Mesenchymal stem cell (in vitro differentiated cells and primary cell): ENCODE measurements around the gene SNRNP40.

Source experiments
- DNase-seq: peaks from one replicate; pipeline ENCODE4 v3.0.0-alpha.2; 2013
- H2AFZ ChIP-seq: one replicate; pipeline ENCODE4 v1.6.1; 2013; ENCODE audit warnings: low read depth, mild to moderate bottlenecking, control low read depth, inconsistent platforms, low read length, moderate library complexity
- H2AK5ac ChIP-seq: 2 replicates; pipeline ENCODE4 v1.6.1; 2013; ENCODE audit warnings: low read length, moderate library complexity, mild to moderate bottlenecking, inconsistent platforms; ENCODE audit not compliant: severe bottlenecking
- H2BK120ac ChIP-seq: one replicate; pipeline ENCODE4 v1.6.1; 2013; ENCODE audit warnings: low read depth, mild to moderate bottlenecking, inconsistent platforms, low read length, moderate library complexity
- H2BK12ac ChIP-seq, 2 experiments: one replicate each; pipeline ENCODE4 v1.6.1; 2013; ENCODE audit warnings: inconsistent platforms in 2 of 2, low read length in 2 of 2, mild to moderate bottlenecking in 2 of 2, moderate library complexity in 2 of 2, control low read depth in 1 of 2
- H2BK15ac ChIP-seq: one replicate; pipeline ENCODE4 v1.6.1; 2013; ENCODE audit warnings: mild to moderate bottlenecking, low read depth, inconsistent platforms; ENCODE audit not compliant: poor library complexity, severe bottlenecking
- H2BK5ac ChIP-seq: 2 replicates; pipeline ENCODE4 v1.6.1; 2013; ENCODE audit warnings: low read depth, mild to moderate bottlenecking, low read length, control low read depth, inconsistent platforms; ENCODE audit not compliant: poor library complexity, severe bottlenecking
- H3K14ac ChIP-seq, 2 experiments: one replicate each; pipeline ENCODE4 v1.6.1; 2013; ENCODE audit warnings: inconsistent platforms in 2 of 2, low read length in 2 of 2, control low read depth in 1 of 2, mild to moderate bottlenecking in 1 of 2, moderate library complexity in 1 of 2
- H3K18ac ChIP-seq, 2 experiments: one replicate each; pipeline ENCODE4 v1.6.1; 2013; ENCODE audit warnings: inconsistent platforms in 2 of 2, low read length in 2 of 2, control low read depth in 1 of 2, low read depth in 1 of 2, mild to moderate bottlenecking in 1 of 2
- H3K23ac ChIP-seq, 2 experiments: one replicate each; pipeline ENCODE4 v1.6.1; 2013; ENCODE audit warnings: inconsistent platforms in 2 of 2, low read length in 2 of 2, mild to moderate bottlenecking in 2 of 2, moderate library complexity in 2 of 2, control low read depth in 1 of 2
- H3K27ac ChIP-seq: 2 replicates; pipeline ENCODE4 v1.5.1; 2013; ENCODE audit warnings: mild to moderate bottlenecking, moderate library complexity, low read length, control low read depth, inconsistent platforms; ENCODE audit not compliant: poor library complexity, severe bottlenecking
- H3K27me3 ChIP-seq, 2 experiments: 2 replicates each; pipeline versions ENCODE4 v1.6.1 to v1.7.0; 2013; ENCODE audit warnings: low read length in 2 of 2, mild to moderate bottlenecking in 2 of 2, moderate library complexity in 2 of 2, control low read depth in 1 of 2, inconsistent platforms in 1 of 2; ENCODE audit not compliant: control insufficient read depth in 1 of 2, insufficient read depth in 1 of 2
- H3K36me3 ChIP-seq, 2 experiments: 2 replicates each; pipeline versions ENCODE4 v1.6.1 to v1.7.0; 2013; ENCODE audit warnings: low read length in 2 of 2, control low read depth in 1 of 2, inconsistent platforms in 1 of 2, low read depth in 1 of 2, mild to moderate bottlenecking in 1 of 2; ENCODE audit not compliant: insufficient read depth in 2 of 2, control insufficient read depth in 1 of 2
- H3K4ac ChIP-seq, 2 experiments: one replicate each; pipeline ENCODE4 v1.6.1; 2013; ENCODE audit warnings: inconsistent platforms in 2 of 2, low read length in 2 of 2, mild to moderate bottlenecking in 2 of 2, moderate library complexity in 2 of 2, control low read depth in 1 of 2, low read depth in 1 of 2
- H3K4me1 ChIP-seq: 2 replicates; pipeline ENCODE4 v1.6.1; 2013; ENCODE audit warnings: low read depth, low read length, control low read depth; ENCODE audit not compliant: control insufficient read depth, insufficient read depth
- H3K4me2 ChIP-seq: 2 replicates; pipeline ENCODE4 v1.6.1; 2013; ENCODE audit warnings: low read length, mild to moderate bottlenecking, inconsistent platforms; ENCODE audit not compliant: poor library complexity, severe bottlenecking
- H3K4me3 ChIP-seq, 2 experiments: 2 replicates each; pipeline versions ENCODE4 v1.5.1 to v1.7.0; 2013; ENCODE audit warnings: low read length in 2 of 2, mild to moderate bottlenecking in 2 of 2, control low read depth in 1 of 2, low read depth in 1 of 2; ENCODE audit not compliant: insufficient read depth in 1 of 2
- H3K79me1 ChIP-seq: replicated peaks from 2 replicates; pipeline ENCODE4 v1.6.1; 2013; ENCODE audit warnings: mild to moderate bottlenecking, control low read depth, low read length, inconsistent platforms; ENCODE audit not compliant: poor library complexity, severe bottlenecking
- H3K9ac ChIP-seq: 2 replicates; pipeline ENCODE4 v1.7.0; 2013; ENCODE audit warnings: mild to moderate bottlenecking, low read length, moderate library complexity
- H3K9me3 ChIP-seq: 2 replicates; pipeline ENCODE4 v1.7.0; 2013; ENCODE audit warnings: mild to moderate bottlenecking, low read length; ENCODE audit not compliant: control insufficient read depth
- H4K8ac ChIP-seq: one replicate; pipeline ENCODE4 v1.6.1; 2013; ENCODE audit warnings: inconsistent platforms, mild to moderate bottlenecking, low read length, moderate library complexity
- H4K91ac ChIP-seq: one replicate; pipeline ENCODE4 v1.6.1; 2013; ENCODE audit warnings: mild to moderate bottlenecking, low read length, inconsistent platforms
- WGBS: methylation state at CpG from one replicate; pipeline ENCODE4 v1.1.7; 2013; ENCODE audit warnings: mixed read lengths; 5-methylcytosine and 5-hydroxymethylcytosine counted together

SNRNP40 gene

DNA sequence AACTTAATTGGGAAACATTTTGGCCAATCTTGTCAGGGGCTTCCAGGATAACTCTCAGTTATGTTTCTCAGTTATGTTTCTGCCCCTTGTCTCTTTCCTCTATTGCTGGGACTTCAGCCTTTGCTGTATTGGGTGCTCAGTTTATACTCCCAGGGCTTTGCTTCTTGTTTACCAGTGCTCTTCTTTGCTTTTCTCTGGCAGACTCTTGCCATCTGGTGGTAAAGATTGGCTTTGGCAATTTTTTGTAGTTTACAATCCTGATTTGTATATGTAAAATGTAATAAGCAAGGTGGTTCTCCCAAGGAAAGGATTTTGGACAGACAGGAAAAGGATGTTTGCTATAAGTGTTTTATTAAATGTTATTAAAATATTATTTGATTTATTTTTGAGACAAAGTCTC lies 38.4 kb upstream of the SNRNP40 start:
- H2BK5ac ChIP-seq: no peak overlapping the region
- no peak overlapping the region for H2AK5ac ChIP-seq
- no peak overlapping the region for H2BK12ac ChIP-seq
- no peak overlapping the region for H4K8ac ChIP-seq
- no peak overlapping the region for H4K91ac ChIP-seq
- H3K4me2 ChIP-seq: no peak overlapping the region
- no peak overlapping the region for H3K4me3 ChIP-seq
- H3K4ac ChIP-seq: no peak overlapping the region
- H3K14ac ChIP-seq: no peak overlapping the region
- H3K27me3 ChIP-seq: no peaks in the 10 kb centered on the region
- no peaks in the 10 kb centered on the region for H3K9me3 ChIP-seq
- H3K79me1 ChIP-seq: peaks cover 3% of the 10 kb centered on the region
- no peak overlapping the region for H2AFZ ChIP-seq
- H3K36me3 ChIP-seq: peaks cover 12 to 32% of the 10 kb centered on the region in 2 experiments
- DNase-seq: peak; percentile 56
- H2BK120ac ChIP-seq: no peak overlapping the region
- no peak overlapping the region for H3K18ac ChIP-seq
- H3K4me1 ChIP-seq: no peaks in the 10 kb centered on the region
- no peak overlapping the region for H3K23ac ChIP-seq
- no peak overlapping the region for H3K27ac ChIP-seq
- no peak overlapping the region for H3K9ac ChIP-seq
- no peak overlapping the region for H2BK15ac ChIP-seq

DNA sequence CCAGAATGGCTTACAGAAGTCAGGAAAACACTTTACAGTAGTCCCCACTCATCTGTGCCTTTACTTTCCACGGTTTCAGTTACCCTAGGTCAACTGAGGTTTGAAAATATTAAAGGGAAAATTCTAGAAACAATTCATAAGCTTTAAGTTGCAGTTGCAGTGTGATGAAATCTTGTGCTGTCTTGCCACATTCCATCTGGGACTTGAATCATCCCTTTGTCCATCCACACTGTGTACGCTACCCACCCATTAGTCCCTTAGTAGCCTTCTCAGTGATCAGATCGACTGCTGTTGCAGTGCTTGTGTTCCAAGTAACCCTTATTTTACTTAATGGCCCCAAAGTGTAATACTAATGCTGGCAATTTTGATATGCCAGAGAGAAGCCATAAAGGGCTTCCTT lies 30.8 kb upstream of the SNRNP40 start:
- no peak overlapping the region for H2BK5ac ChIP-seq
- no peak overlapping the region for H2AK5ac ChIP-seq
- H3K4ac ChIP-seq: no peak overlapping the region
- peaks cover 24% of the 10 kb centered on the region in 2 experiments for H3K36me3 ChIP-seq
- H3K4me1 ChIP-seq: no peaks in the 10 kb centered on the region
- no peak overlapping the region for H4K91ac ChIP-seq
- H3K9ac ChIP-seq: peak overlapping the region; percentile 56
- no peak overlapping the region for H2BK120ac ChIP-seq
- no peak overlapping the region for H3K4me2 ChIP-seq
- no peak overlapping the region for H2BK15ac ChIP-seq
- no peak overlapping the region for H3K23ac ChIP-seq
- H3K14ac ChIP-seq: no peak overlapping the region
- H4K8ac ChIP-seq: no peak overlapping the region
- no peak overlapping the region for H3K27ac ChIP-seq
- H3K18ac ChIP-seq: no peak overlapping the region
- H3K4me3 ChIP-seq: no peak overlapping the region
- no peaks in the 10 kb centered on the region for H3K9me3 ChIP-seq
- WGBS: 93% methylated on average over 3 of the region's 3 CpGs
- no peaks in the 10 kb centered on the region for H3K27me3 ChIP-seq
- no peak overlapping the region for H2BK12ac ChIP-seq
- H2AFZ ChIP-seq: no peak overlapping the region
- DNase-seq: peak; percentile 6
- H3K79me1 ChIP-seq: peaks cover 16% of the 10 kb centered on the region

DNA sequence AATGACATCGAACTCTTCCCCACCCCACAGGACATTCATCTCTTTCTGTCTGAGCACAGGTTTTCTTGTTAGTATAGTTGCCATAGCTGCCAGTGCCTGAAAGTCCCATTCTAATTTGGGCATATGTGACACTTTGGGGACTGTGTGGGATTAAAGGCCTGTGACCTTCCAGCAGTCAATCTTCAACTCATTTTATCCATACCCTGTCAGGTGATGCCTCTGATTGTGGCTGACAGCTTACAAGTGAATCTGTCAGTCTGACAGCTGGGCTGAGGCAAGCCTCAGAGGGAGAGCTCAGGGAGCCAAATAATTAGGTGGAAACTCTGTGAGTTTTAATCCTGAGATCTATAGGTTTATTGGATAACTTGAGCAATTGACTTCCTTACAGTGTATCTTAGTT lies 29.9 kb upstream of the SNRNP40 start:
- Histone ChIP-seq H2AFZ (no peak overlapping the region), H3K18ac (no peak overlapping the region), H3K79me1 (peaks cover 17% of the 10 kb centered on the region), H3K23ac (no peak overlapping the region), H3K9ac (no peak overlapping the region), H3K36me3 (peaks cover 21 to 28% of the 10 kb centered on the region in 2 experiments), H2BK12ac (no peak overlapping the region), H2BK15ac (no peak overlapping the region), H3K14ac (no peak overlapping the region), H3K4me1 (no peaks in the 10 kb centered on the region), H4K91ac (no peak overlapping the region), H2BK120ac (no peak overlapping the region), H3K27me3 (no peaks in the 10 kb centered on the region), H3K4ac (no peak overlapping the region), H4K8ac (no peak overlapping the region), H2AK5ac (no peak overlapping the region), H3K4me2 (no peak overlapping the region), H3K4me3 (no peak overlapping the region), H3K9me3 (no peaks in the 10 kb centered on the region), H3K27ac (no peak overlapping the region), H2BK5ac (no peak overlapping the region)
- WGBS: 100% methylated on average over 1 of the region's 1 CpG
- no peak for DNase-seq

DNA sequence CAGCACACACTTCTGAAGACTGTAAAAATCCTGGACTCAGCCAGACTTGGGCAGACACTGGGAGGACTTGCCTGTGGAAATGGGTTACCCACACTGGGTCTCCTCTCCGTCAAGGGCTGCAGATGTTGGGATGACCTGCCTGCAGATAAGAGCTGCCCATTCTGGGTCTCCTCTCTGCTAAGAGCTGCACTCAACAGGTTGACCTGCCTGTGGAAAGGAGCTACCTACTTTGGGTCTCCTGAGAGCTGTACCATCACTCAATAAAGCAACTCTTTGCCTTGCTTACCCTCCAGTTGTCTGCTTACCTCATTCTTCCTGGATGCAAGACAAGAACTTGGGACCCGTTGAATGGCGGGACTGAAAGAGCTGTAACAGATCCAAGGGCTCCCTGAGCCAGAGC lies 28.4 kb upstream of the SNRNP40 start:
- Histone ChIP-seq H3K4me1 (no peaks in the 10 kb centered on the region), H3K4me2 (no peak overlapping the region), H2BK5ac (no peak overlapping the region), H3K27me3 (no peaks in the 10 kb centered on the region), H3K27ac (no peak overlapping the region), H4K91ac (no peak overlapping the region), H3K4me3 (no peak overlapping the region), H3K36me3 (peaks cover 21 to 43% of the 10 kb centered on the region in 2 experiments), H2BK12ac (no peak overlapping the region), H2AFZ (no peak overlapping the region), H3K79me1 (peaks cover 19% of the 10 kb centered on the region), H3K14ac (no peak overlapping the region), H2BK15ac (no peak overlapping the region), H3K23ac (no peak overlapping the region), H3K4ac (no peak overlapping the region), H2BK120ac (no peak overlapping the region), H3K9me3 (no peaks in the 10 kb centered on the region), H4K8ac (no peak overlapping the region), H3K18ac (no peak overlapping the region), H2AK5ac (no peak overlapping the region), H3K9ac (no peak overlapping the region)
- WGBS: 98% methylated on average over 3 of the region's 3 CpGs
- no peak for DNase-seq
